GM12872 (cell line): ENCODE measurements around the gene OSBPL2.

Source experiments
- CTCF ChIP-seq: IDR thresholded peaks from 3 replicates; pipeline ENCODE4 v1.5.1; 2011; ENCODE audit warnings: low read depth, mild to moderate bottlenecking, low read length, moderate library complexity; ENCODE audit not compliant: insufficient read depth

Gene OSBPL2

DNA sequence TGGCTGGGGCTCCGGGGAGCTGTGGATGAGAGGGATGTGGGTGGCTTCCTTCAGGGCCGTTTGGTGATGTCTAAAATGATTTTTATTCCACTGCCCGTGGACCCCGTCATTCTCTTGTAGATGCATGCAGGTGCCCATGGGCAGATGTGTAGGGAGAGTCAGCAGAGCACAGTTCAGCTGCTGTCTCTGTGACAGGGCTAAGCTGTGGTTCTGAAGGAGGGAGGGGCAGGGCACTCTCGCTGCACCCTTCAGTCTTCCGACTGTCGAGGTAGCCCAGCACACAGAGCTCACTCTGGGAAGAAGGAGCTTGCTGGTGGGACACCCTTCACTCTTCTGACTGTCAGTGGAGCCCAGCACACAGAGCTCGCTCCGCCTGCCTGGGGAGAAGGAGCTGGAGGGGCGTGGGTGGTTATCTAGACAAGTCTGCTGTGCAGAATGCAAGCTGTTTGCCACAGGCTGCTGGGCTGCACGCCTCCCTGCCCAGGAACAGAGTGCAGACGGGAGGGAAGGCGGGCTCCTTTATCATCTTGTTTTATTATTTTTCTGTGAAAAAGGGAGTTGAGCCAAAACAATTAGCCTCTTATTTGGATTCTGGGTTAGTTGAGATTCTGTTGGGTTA, 36.1 kb downstream of the OSBPL2 start:
- no peak for TF ChIP-seq CTCF

DNA sequence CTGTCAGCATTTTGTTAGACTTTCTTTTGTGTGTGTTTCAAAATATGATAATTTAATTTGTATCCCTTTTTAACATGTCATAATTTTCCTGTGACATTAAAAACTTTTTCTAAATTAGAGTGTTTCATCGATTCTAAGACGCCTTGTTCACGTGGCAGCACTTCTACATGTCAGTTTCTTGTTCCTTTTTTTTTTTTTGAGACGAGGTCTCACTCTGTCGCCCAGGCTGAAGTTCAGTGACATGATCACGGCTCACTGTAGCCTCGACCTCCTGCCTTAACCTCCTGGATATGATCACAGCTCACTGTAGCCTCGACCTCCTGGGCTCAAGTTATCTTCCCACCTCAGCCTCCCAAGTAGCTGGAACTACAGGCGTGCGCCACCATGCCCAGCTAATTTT, 36.9 kb downstream of the OSBPL2 start:
- no peak for TF ChIP-seq CTCF

GRCh38 chr20:62276439-62276838, 38.1 kb downstream of the OSBPL2 start:
- TF ChIP-seq CTCF = no peak

DNA sequence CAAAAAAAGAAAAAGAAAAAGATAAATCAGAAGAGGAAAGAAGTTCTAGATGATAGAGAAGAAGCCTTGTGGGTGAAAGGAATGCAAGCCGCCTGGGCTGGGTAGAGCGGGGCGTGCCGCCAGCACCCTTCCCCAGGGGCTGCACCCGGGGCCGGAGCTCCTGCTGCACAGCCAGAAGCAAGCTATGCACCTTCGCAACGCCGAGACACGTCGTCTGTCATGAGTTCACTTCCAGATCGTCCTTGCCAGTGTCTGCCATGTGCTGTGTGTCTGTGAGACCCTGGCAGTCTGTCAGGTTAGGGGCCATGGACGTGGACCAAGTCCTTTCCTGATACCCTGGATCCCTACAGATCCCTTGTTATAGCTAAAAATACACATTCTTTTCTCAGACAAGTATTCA, 38.9 kb downstream of the OSBPL2 start:
- TF ChIP-seq CTCF = no peak

- TF ChIP-seq CTCF = no peak
Observed at GRCh38 chr20:62280303-62280702, 42.0 kb downstream of the OSBPL2 start.

DNA sequence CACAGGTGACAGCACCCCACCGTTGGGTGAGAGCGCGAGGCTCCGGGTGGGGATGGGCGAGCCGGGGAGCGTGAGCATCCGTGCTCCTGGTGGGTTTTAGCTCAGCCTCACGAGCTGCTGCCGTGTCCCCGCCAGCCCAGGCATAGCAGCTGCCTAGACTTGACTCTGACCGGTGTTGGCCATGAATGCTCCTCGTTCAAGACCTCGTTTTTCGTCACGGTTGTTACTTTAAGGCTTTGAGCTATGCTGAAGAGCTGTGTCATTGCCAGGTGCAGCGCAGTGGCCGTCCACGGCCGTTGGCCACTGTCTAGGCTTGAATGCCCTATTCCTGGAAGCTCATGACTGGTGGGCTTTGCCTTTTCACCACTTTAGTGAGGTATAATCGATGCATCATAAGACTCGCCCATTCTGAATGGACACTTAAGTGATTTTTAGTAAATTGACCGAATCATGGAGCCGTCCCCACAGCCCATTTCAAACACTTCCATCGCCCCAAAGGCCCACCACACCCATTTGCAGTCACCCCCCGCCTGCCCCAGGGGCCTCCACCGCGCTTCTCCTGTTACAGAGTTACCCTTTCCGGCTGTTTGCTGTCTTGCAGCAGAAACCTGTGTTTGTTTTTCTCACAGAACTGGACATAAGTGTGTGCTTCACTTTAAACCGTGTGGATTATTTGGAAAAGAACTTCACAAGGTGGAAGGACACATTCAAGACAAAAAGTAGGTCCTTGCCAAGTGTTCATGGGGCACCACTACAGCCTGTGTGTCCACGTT, 43.0 kb downstream of the OSBPL2 start:
- no peak for TF ChIP-seq CTCF

- no peak for TF ChIP-seq CTCF
Observed at GRCh38 chr20:62282103-62282502, 43.8 kb downstream of the OSBPL2 start.
